HL-60 (cell line): ENCODE data around the gene GPHN.

Experiments used
- DNase-seq, 2 experiments: peaks; one replicate each; pipeline ENCODE4 v3.0.0-alpha.2; 2010 to 2020; ENCODE audit warnings: low read depth in 1 of 2, low spot score in 1 of 2
- H3K27ac ChIP-seq: fragments of 250-450 bp; sonication (Bioruptor Pico); replicated peaks from 2 replicates; pipeline ENCODE4 v1.5.1; 2020; ENCODE audit warnings: mild to moderate bottlenecking, moderate library complexity
- H3K27me3 ChIP-seq: fragments of 250-450 bp; sonication (Bioruptor Pico); 2 replicates; pipeline ENCODE4 v1.5.1; 2021; ENCODE audit warnings: mild to moderate bottlenecking, moderate library complexity; ENCODE audit not compliant: insufficient read depth, poor library complexity, severe bottlenecking
- H3K4me3 ChIP-seq: replicated peaks from 2 replicates; pipeline ENCODE4 v1.5.1; 2011; ENCODE audit warnings: mild to moderate bottlenecking, control low read depth, low read length; ENCODE audit not compliant: insufficient read depth
- GABPA ChIP-seq: IDR thresholded peaks from 2 replicates; pipeline ENCODE4 v1.6.1; 2012; ENCODE audit warnings: low read depth
- POLR2AphosphoS5 ChIP-seq: IDR thresholded peaks from 2 replicates; pipeline ENCODE4 v1.6.1; 2012; ENCODE audit warnings: low read depth
- REST ChIP-seq: IDR thresholded peaks from 2 replicates; pipeline ENCODE4 v1.6.1; 2012; ENCODE audit warnings: low read depth; ENCODE audit not compliant: insufficient replicate concordance
- SPI1 ChIP-seq: IDR thresholded peaks from 2 replicates; pipeline ENCODE4 v1.6.1; 2012; ENCODE audit warnings: low read depth, mild to moderate bottlenecking, borderline replicate concordance
- TF ChIP-seq, protein P1 (sequence below): IDR thresholded peaks from one replicate; pipeline ENCODE4 v1.5.1; 2011; ENCODE audit warnings: low read length, control low read depth, inconsistent platforms; ENCODE audit not compliant: insufficient read depth

The GPHN gene

GRCh38 chr14:66508846-66509621, 1.1 kb downstream of the GPHN start:
- H3K27ac ChIP-seq: peak overlapping the region; percentile 88
- TF ChIP-seq POLR2AphosphoS5: no peak
- TF ChIP-seq SPI1: no peak
- TF ChIP-seq GABPA: no peak
- no peak for TF ChIP-seq REST
- TF ChIP-seq, protein P1, sequence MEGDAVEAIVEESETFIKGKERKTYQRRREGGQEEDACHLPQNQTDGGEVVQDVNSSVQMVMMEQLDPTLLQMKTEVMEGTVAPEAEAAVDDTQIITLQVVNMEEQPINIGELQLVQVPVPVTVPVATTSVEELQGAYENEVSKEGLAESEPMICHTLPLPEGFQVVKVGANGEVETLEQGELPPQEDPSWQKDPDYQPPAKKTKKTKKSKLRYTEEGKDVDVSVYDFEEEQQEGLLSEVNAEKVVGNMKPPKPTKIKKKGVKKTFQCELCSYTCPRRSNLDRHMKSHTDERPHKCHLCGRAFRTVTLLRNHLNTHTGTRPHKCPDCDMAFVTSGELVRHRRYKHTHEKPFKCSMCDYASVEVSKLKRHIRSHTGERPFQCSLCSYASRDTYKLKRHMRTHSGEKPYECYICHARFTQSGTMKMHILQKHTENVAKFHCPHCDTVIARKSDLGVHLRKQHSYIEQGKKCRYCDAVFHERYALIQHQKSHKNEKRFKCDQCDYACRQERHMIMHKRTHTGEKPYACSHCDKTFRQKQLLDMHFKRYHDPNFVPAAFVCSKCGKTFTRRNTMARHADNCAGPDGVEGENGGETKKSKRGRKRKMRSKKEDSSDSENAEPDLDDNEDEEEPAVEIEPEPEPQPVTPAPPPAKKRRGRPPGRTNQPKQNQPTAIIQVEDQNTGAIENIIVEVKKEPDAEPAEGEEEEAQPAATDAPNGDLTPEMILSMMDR: no peak
- DNase-seq: peak in 1 of 2 experiments; percentile 6
- no peaks in the 10 kb centered on the region for H3K27me3 ChIP-seq
- H3K4me3 ChIP-seq: peak overlapping the region; percentile 72

DNA sequence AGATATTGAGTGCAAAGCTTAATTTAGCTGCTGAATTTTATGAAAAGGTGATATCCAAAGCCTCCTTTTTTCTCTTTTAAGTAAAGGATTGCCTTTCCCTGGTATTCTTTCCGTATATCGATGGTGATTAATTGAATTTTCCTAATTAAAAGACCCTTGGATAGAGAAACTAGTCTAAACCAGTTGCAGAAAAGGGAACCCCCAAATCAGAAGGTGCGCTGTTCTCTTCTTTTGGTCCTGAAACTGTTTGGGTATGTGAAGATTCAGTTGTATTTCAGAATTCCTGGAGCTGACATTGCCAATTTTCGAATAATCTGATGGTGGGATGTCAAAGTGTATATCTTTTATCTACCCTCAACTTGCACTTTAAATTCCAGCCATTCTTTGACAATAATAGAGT, 1.9 kb downstream of the GPHN start:
- Histone ChIP-seq H3K27ac (no peak overlapping the region), H3K4me3 (peak overlapping the region; percentile 72), H3K27me3 (no peaks in the 10 kb centered on the region)
- TF ChIP-seq SPI1 (peak; percentile 15; the same call in 1 of the 2 replicates), REST (peak; percentile 90), POLR2AphosphoS5 (no peak)
- TF ChIP-seq, protein P1: no peak
- no peak for DNase-seq

- Histone ChIP-seq H3K27ac (no peak overlapping the region), H3K27me3 (no peaks in the 10 kb centered on the region), H3K4me3 (no peak overlapping the region)
- no peak for TF ChIP-seq REST
- no peak for TF ChIP-seq POLR2AphosphoS5
- no peak for TF ChIP-seq GABPA
- TF ChIP-seq, protein P1: no peak
- TF ChIP-seq SPI1: no peak
- DNase-seq: no peak
These were observed 3.9 kb downstream of the GPHN start for GRCh38 chr14:66511849-66512248.
